Endothelial cell of umbilical vein (primary cell): ENCODE measurements around the gene MAGIX. TPM values are rescaled to one million over a fixed set of nuclear protein-coding genes. Genes with fewer than 3 reads are reported as not detected.
"Not testable (repeated sequence)": the region's sequence is repeated elsewhere in the genome, so short reads cannot be mapped to it uniquely, and the experiment has no call there.

Source experiments
- BruUV-seq: library from RNA; stranded (reverse); fragments of 400-500 nt; replicated peaks from 2 replicates; lab custom pipeline; 2021; lab: Mats Ljungman, UMichigan
- CTCF ChIA-PET: fragments of 300-600, 350-600 bp; sonication (Branson Sonifier 250); formaldehyde crosslinking; loops from one replicate; lab custom pipeline; 2021; ENCODE audit warnings: antibody characterized with exemption, inconsistent platforms; lab: Charles Lee
- POLR2A ChIA-PET: fragments of 300-600, 350-600 bp; sonication (Branson Sonifier 250); formaldehyde crosslinking; loops from one replicate; lab custom pipeline; 2021; ENCODE audit warnings: antibody characterized with exemption, inconsistent platforms; lab: Charles Lee
- DNase-seq: peaks from one replicate; pipeline ENCODE4 v3.0.0-alpha.2; 2011; ENCODE audit warnings: low read depth, low spot score
- FAIRE-seq: peaks from 2 replicates; lab custom pipeline; 2011; peaks lifted over from hg19 to GRCh38; lab: Jason Lieb, UNC
- H2AFZ ChIP-seq: 2 replicates; pipeline ENCODE4 v1.6.0; 2012; ENCODE audit warnings: low read depth, low read length, control low read depth, inconsistent platforms
- H3K27ac ChIP-seq: 2 replicates; pipeline ENCODE4 v1.5.1; 2011; ENCODE audit warnings: low read depth, mild to moderate bottlenecking, control low read depth, low read length, moderate library complexity; ENCODE audit not compliant: insufficient read depth
- H3K27me3 ChIP-seq, 2 experiments: 2 replicates each; pipeline versions ENCODE4 v1.6.0 to v1.6.1; 2011; ENCODE audit warnings: low read length in 2 of 2, mixed read lengths in 1 of 2; ENCODE audit not compliant: control insufficient read depth in 2 of 2, insufficient read depth in 2 of 2
- H3K36me3 ChIP-seq, 2 experiments: 2 replicates in 1 of 2; 3 replicates in 1 of 2; pipeline ENCODE4 v1.5.1; 2011; ENCODE audit warnings: low read length in 2 of 2, mild to moderate bottlenecking in 1 of 2, moderate library complexity in 1 of 2; ENCODE audit not compliant: control insufficient read depth in 2 of 2, insufficient read depth in 2 of 2; ENCODE audit errors: extremely low read depth in 1 of 2
- H3K4me1 ChIP-seq: 3 replicates; pipeline ENCODE4 v1.5.1; 2011; ENCODE audit warnings: mild to moderate bottlenecking, low read length; ENCODE audit not compliant: control insufficient read depth, insufficient read depth; ENCODE audit errors: extremely low read depth
- H3K4me2 ChIP-seq: 2 replicates; pipeline ENCODE4 v1.6.1; 2011; ENCODE audit warnings: low read length, control low read depth, mixed read lengths; ENCODE audit not compliant: insufficient read depth
- H3K4me3 ChIP-seq, 3 experiments: fragments of 200-600 bp in 1 of 3; sonication (generic), shearing (Covaris generic) in 1 of 3; replicated peaks in 1 of 3; 2 replicates each; pipeline ENCODE4 v1.5.1; 2011 to 2016; ENCODE audit warnings: control low read depth in 3 of 3, low read length in 3 of 3, mild to moderate bottlenecking in 2 of 3, inconsistent platforms in 1 of 3, low read depth in 1 of 3, moderate library complexity in 1 of 3; ENCODE audit not compliant: insufficient read depth in 1 of 3
- H3K79me2 ChIP-seq: 2 replicates; pipeline ENCODE4 v1.6.0; 2012; ENCODE audit warnings: low read length, inconsistent platforms; ENCODE audit not compliant: control insufficient read depth, insufficient read depth
- H3K9ac ChIP-seq: replicated peaks from 2 replicates; pipeline ENCODE3; 2011; ENCODE audit warnings: low read length, control low read depth; ENCODE audit not compliant: insufficient read depth; ENCODE audit errors: extremely low read depth
- H3K9me1 ChIP-seq: replicated peaks from 3 replicates; pipeline ENCODE4 v1.6.0; 2011; ENCODE audit warnings: mild to moderate bottlenecking, low read length; ENCODE audit not compliant: control insufficient read depth, insufficient read depth; ENCODE audit errors: extremely low read depth
- H3K9me3 ChIP-seq: replicated peaks from 2 replicates; pipeline ENCODE4 v1.5.1; 2012; ENCODE audit warnings: low read length, inconsistent platforms; ENCODE audit not compliant: control insufficient read depth, insufficient read depth
- H4K20me1 ChIP-seq: replicated peaks from 2 replicates; pipeline ENCODE3; 2011; ENCODE audit warnings: mild to moderate bottlenecking, low read length; ENCODE audit not compliant: control insufficient read depth, insufficient read depth; ENCODE audit errors: extremely low read depth
- EZH2 ChIP-seq: IDR thresholded peaks from 2 replicates; pipeline ENCODE4 v1.6.1; 2012; ENCODE audit warnings: borderline replicate concordance, low read depth, mild to moderate bottlenecking, moderate library complexity, low read length, inconsistent platforms; ENCODE audit not compliant: severe bottlenecking
- FOS ChIP-seq: IDR thresholded peaks from 2 replicates; pipeline ENCODE4 v1.6.1; 2011; ENCODE audit warnings: mild to moderate bottlenecking, low read length, moderate library complexity, borderline replicate concordance; ENCODE audit not compliant: insufficient read depth
- GATA2 ChIP-seq: IDR thresholded peaks from 2 replicates; pipeline ENCODE4 v1.7.0; 2011; ENCODE audit warnings: low read depth, mild to moderate bottlenecking, moderate library complexity, mixed read lengths, low read length; ENCODE audit not compliant: insufficient read length, insufficient read depth
- JUN ChIP-seq: IDR thresholded peaks from 2 replicates; pipeline ENCODE4 v1.6.1; 2011; ENCODE audit warnings: borderline replicate concordance, low read depth; ENCODE audit not compliant: insufficient read length, insufficient read depth
- MYC ChIP-seq: IDR thresholded peaks from one replicate; pipeline ENCODE4 v1.6.1; 2011; ENCODE audit warnings: mild to moderate bottlenecking, low read depth, low read length
- POLR2A ChIP-seq: IDR thresholded peaks from 2 replicates; pipeline ENCODE4 v1.6.1; 2012; ENCODE audit warnings: low read depth, mild to moderate bottlenecking, control low read depth, low read length
- POLR2AphosphoS5 ChIP-seq: IDR thresholded peaks from 2 replicates; pipeline ENCODE4 v1.6.1; 2012; ENCODE audit warnings: low read depth, mild to moderate bottlenecking, control low read depth, low read length, moderate library complexity; ENCODE audit not compliant: insufficient read depth
- dilution Hi-C: fragments of 300-500 bp; cut with MboI; formaldehyde crosslinking; loops from one replicate; pipeline ENCODE4 v1.15.0; 2019; ENCODE audit warnings: low sequenced_read_pairs; ENCODE audit not compliant: extremely low pct_ligation_motif_present
- intact Hi-C: fragments of 100-400 bp; cut with micrococcal nuclease; formaldehyde crosslinking; loops from one replicate; pipeline ENCODE4 v1.10.0; 2022
- polyA plus RNA-seq, 4 experiments: library from polyadenylated mRNA; depleted of rRNA in 3 of 4; stranded (reverse) in 3 of 4; unstranded in 1 of 4; fragments of >200 nt; gene quantifications; 2 replicates each; pipeline versions ENCODE4 v1.2.1 to v1.2.3, GENCODE V29; 2011 to 2012; ENCODE audit warnings: missing spikeins in 1 of 4
- total RNA-seq: library from RNA; stranded (reverse); gene quantifications from 2 replicates; pipeline ENCODE4 v1.2.3, GENCODE V29; 2021
- TF ChIP-seq, protein P1 (sequence below), 2 donors: IDR thresholded peaks; 1 replicate in 1 of 2; 2 replicates in 1 of 2; pipeline ENCODE4 v1.5.1; 2011; ENCODE audit warnings: low read length in 2 of 2, mild to moderate bottlenecking in 2 of 2, moderate library complexity in 2 of 2, control low read depth in 1 of 2, inconsistent platforms in 1 of 2, low read depth in 1 of 2; ENCODE audit not compliant: insufficient read depth in 1 of 2; ENCODE audit errors: extremely low read depth in 1 of 2
- TF ChIP-seq, protein P2 (sequence below): IDR thresholded peaks from 2 replicates; pipeline ENCODE4 v1.6.1; 2011; ENCODE audit not compliant: insufficient read depth, insufficient read length

Gene MAGIX
- total and polyA plus RNA-seq, 2 donors (not counting 3 experiments of a cell fraction or from before 2014, with no cell fraction given), result 0.77 to 0.88 TPM

- H3K36me3 ChIP-seq, result no peaks in the 10 kb centered on the region
- BruUV-seq, result no TSS peak
- H3K27ac ChIP-seq, result no peak overlapping the region
- H3K79me2 ChIP-seq, result no peaks in the 10 kb centered on the region
- no peaks in the 10 kb centered on the region for H3K9me3 ChIP-seq
- H3K4me1 ChIP-seq, result no peaks in the 10 kb centered on the region
- POLR2A ChIA-PET, result no interaction called here
- DNase-seq (no peak), FAIRE-seq (no peak)
- H2AFZ ChIP-seq, result no peak overlapping the region
- H3K9ac ChIP-seq, result no peak overlapping the region
- no peaks in the 10 kb centered on the region for H3K9me1 ChIP-seq
- H3K4me2 ChIP-seq, result no peak overlapping the region
- H3K27me3 ChIP-seq, result no peaks in the 10 kb centered on the region
- H4K20me1 ChIP-seq, result no peaks in the 10 kb centered on the region
- no peak overlapping the region for H3K4me3 ChIP-seq
- dilution Hi-C loops, result no loop called here
- CTCF ChIA-PET, result no interaction called here
- TF ChIP-seq EZH2, result no peak
- TF ChIP-seq JUN, result no peak
- TF ChIP-seq FOS, result no peak
- no peak for TF ChIP-seq POLR2A
- TF ChIP-seq, protein P1, sequence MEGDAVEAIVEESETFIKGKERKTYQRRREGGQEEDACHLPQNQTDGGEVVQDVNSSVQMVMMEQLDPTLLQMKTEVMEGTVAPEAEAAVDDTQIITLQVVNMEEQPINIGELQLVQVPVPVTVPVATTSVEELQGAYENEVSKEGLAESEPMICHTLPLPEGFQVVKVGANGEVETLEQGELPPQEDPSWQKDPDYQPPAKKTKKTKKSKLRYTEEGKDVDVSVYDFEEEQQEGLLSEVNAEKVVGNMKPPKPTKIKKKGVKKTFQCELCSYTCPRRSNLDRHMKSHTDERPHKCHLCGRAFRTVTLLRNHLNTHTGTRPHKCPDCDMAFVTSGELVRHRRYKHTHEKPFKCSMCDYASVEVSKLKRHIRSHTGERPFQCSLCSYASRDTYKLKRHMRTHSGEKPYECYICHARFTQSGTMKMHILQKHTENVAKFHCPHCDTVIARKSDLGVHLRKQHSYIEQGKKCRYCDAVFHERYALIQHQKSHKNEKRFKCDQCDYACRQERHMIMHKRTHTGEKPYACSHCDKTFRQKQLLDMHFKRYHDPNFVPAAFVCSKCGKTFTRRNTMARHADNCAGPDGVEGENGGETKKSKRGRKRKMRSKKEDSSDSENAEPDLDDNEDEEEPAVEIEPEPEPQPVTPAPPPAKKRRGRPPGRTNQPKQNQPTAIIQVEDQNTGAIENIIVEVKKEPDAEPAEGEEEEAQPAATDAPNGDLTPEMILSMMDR (IDR thresholded peaks at IDR 0.05; ENCODE audit: extremely low read depth in 1 of 2, insufficient read depth in 1 of 2, low read depth in 1 of 2, low read length in 2 of 2), result no peak
- TF ChIP-seq, protein P2, sequence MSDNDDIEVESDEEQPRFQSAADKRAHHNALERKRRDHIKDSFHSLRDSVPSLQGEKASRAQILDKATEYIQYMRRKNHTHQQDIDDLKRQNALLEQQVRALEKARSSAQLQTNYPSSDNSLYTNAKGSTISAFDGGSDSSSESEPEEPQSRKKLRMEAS, result no peak
- no peak for TF ChIP-seq GATA2
- TF ChIP-seq MYC, result no peak
- TF ChIP-seq POLR2AphosphoS5, result no peak
- intact Hi-C loops, result no loop called here
These were observed 14.6 kb upstream of the MAGIX start for GRCh38 chrX:49147936-49148335.

GRCh38 chrX:49148390-49149100, 14.0 kb upstream of the MAGIX start:
- H3K9me1 ChIP-seq, H3K36me3 ChIP-seq, H3K4me1 ChIP-seq, H3K27me3 ChIP-seq, H3K9ac ChIP-seq, H3K27ac ChIP-seq, H4K20me1 ChIP-seq, H3K9me3 ChIP-seq, dilution Hi-C loops, H3K79me2 ChIP-seq, H3K4me2 ChIP-seq, H2AFZ ChIP-seq, H3K4me3 ChIP-seq, CTCF ChIA-PET, DNase-seq, POLR2A ChIA-PET, BruUV-seq, intact Hi-C loops, FAIRE-seq: not testable (repeated sequence)

GRCh38 chrX:49149291-49149690, 13.3 kb upstream of the MAGIX start:
- dilution Hi-C loops, H3K9me1 ChIP-seq, H3K4me3 ChIP-seq, H3K36me3 ChIP-seq, H3K27ac ChIP-seq, DNase-seq, H2AFZ ChIP-seq, H3K4me2 ChIP-seq, H3K79me2 ChIP-seq, BruUV-seq, CTCF ChIA-PET, POLR2A ChIA-PET, FAIRE-seq, H3K9me3 ChIP-seq, H3K4me1 ChIP-seq, H3K27me3 ChIP-seq, H4K20me1 ChIP-seq, intact Hi-C loops, H3K9ac ChIP-seq: not testable (repeated sequence)
